ENCODE results near the gene IRS1. TPM values are rescaled to one million over a fixed set of nuclear protein-coding genes. Genes with fewer than 3 reads are reported as not detected.

IRS1 gene
- polyA plus RNA-seq, 2 of the 4 experiments (the other 2 are of a cell fraction) = 10.4 to 13.9 TPM

- 96% methylated on average over 3 of the region's 3 CpGs for WGBS (ENCODE audit: missing lambda C conversion rate)
- no peak overlapping the region for H3K4me3 ChIP-seq
- ATAC-seq (no peak), DNase-seq (ENCODE audit: low read depth in 1 of 2, low spot score in 1 of 2) (no peak), FAIRE-seq (no peak)
- no peak overlapping the region for H3K4me2 ChIP-seq
- H3K4me1 ChIP-seq = no peaks in the 10 kb centered on the region
- TF ChIP-seq MYC (IDR thresholded peaks at IDR 0.05; ENCODE audit: borderline replicate concordance, low read length) = no peak
- POLR2A ChIA-PET = no interaction called here
- CTCF ChIA-PET = interaction anchor here (2.2 kb wide), 1 partner anchor 9 kb away, joined by 9 read pairs; no protein-coding TSS in a partner anchor
- H3K27ac ChIP-seq = no peak overlapping the region
- no peaks in the 10 kb centered on the region for H3K9me3 ChIP-seq
Measured at GRCh38 chr2:226747288-226747687, 52.3 kb downstream of the IRS1 start.

- POLR2A ChIA-PET = no interaction called here
- H3K4me1 ChIP-seq = peaks cover 3% of the 10 kb centered on the region; the same call in 2 of the 3 replicates
- FAIRE-seq = no peak
- WGBS (ENCODE audit: missing lambda C conversion rate) = 83% methylated on average over 1 of the region's 1 CpG
- no peak overlapping the region for H3K27ac ChIP-seq
- H3K4me3 ChIP-seq = no peak overlapping the region
- H3K9me3 ChIP-seq = no peaks in the 10 kb centered on the region
- CTCF ChIA-PET = interaction anchor here (1.4 to 2.2 kb wide), 2 partner anchors 10 to 50 kb away, joined by 5 to 9 read pairs; no protein-coding TSS in a partner anchor
- DNase-seq (ENCODE audit: low read depth in 1 of 2, low spot score in 1 of 2) = no peak
- ATAC-seq = no peak
- TF ChIP-seq HOXA7 (CRISPR knock-in tag; IDR thresholded peaks at IDR 0.05) (no peak), PBX3 (IDR thresholded peaks at IDR 0.05) (no peak), CHD2 (IDR thresholded peaks at IDR 0.05; ENCODE audit: low read length, partially characterized antibody) (no peak), JUN (IDR thresholded peaks at IDR 0.05) (no peak)
- H3K4me2 ChIP-seq = no peak overlapping the region
Measured at GRCh38 chr2:226746196-226746800, 53.3 kb downstream of the IRS1 start.

DNA sequence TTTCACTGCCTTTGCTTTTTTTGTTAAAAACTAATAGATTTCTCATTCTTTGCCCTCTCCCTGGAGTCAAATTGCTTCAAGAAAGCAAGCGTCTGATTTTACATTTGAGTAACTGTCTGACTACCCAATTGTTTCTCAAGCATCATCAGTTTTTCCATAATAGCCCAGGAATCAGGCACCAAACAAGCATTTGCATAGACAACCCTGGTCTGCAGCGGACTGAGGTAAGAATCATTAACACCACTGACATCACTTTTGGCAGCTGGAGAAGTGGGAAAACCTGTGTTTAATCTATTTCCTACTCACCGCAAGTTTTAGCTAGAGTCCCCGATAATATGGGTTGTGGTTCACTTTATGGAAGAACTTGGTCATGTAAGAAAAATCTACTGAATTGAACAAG is 55.7 kb downstream of the IRS1 start:
- CTCF ChIA-PET = interaction anchor here (1.1 kb wide), 1 partner anchor 56 kb away, joined by 3 read pairs; the partner anchor contains the start of gene IRS1
- ATAC-seq (no peak), FAIRE-seq (no peak), DNase-seq (ENCODE audit: low read depth in 1 of 2, low spot score in 1 of 2) (no peak)
- H3K9me3 ChIP-seq = no peaks in the 10 kb centered on the region
- peaks cover 27% of the 10 kb centered on the region for H3K4me1 ChIP-seq
- TF ChIP-seq FOSL2 (IDR thresholded peaks at IDR 0.05) = no peak
- TF ChIP-seq FOSL2 (CRISPR knock-in tag; IDR thresholded peaks at IDR 0.05) = no peak
- TF ChIP-seq MYC (IDR thresholded peaks at IDR 0.05; ENCODE audit: borderline replicate concordance, low read length) = no peak
- no peak for TF ChIP-seq RAD21 (conservative IDR thresholded peaks at IDR 0.05 in 1 of 2, IDR thresholded peaks at IDR 0.05 in 1 of 2)
- TF ChIP-seq CTCF (IDR thresholded peaks at IDR 0.05) = no peak
- no peak for TF ChIP-seq ZNF302 (CRISPR knock-in tag; IDR thresholded peaks at IDR 0.05)
- POLR2A ChIA-PET = no interaction called here
- WGBS (ENCODE audit: missing lambda C conversion rate) = 88% methylated on average over 4 of the region's 4 CpGs
- H3K4me3 ChIP-seq = no peak overlapping the region
- no peak overlapping the region for H3K27ac ChIP-seq
- no peak overlapping the region for H3K4me2 ChIP-seq

- H3K4me2 ChIP-seq = no peak overlapping the region
- peaks cover 40% of the 10 kb centered on the region for H3K4me1 ChIP-seq
- no peak overlapping the region for H3K27ac ChIP-seq
- no peak overlapping the region for H3K4me3 ChIP-seq
- ATAC-seq (no peak), FAIRE-seq (no peak), DNase-seq (ENCODE audit: low read depth in 1 of 2, low spot score in 1 of 2) (no peak)
- ChIA-PET POLR2A (no interaction called here), CTCF (interaction anchor here (1.3 to 2.1 kb wide), 2 partner anchors 10 to 60 kb away, joined by 3 to 7 read pairs; no protein-coding TSS in a partner anchor)
- WGBS (ENCODE audit: missing lambda C conversion rate) = 96% methylated on average over 5 of the region's 5 CpGs
- TF ChIP-seq, protein P1, sequence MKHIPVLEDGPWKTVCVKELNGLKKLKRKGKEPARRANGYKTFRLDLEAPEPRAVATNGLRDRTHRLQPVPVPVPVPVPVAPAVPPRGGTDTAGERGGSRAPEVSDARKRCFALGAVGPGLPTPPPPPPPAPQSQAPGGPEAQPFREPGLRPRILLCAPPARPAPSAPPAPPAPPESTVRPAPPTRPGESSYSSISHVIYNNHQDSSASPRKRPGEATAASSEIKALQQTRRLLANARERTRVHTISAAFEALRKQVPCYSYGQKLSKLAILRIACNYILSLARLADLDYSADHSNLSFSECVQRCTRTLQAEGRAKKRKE (CRISPR knock-in tag; IDR thresholded peaks at IDR 0.05; ENCODE audit: low read depth) = no peak
- TF ChIP-seq MYC (IDR thresholded peaks at IDR 0.05; ENCODE audit: borderline replicate concordance, low read length) (no peak), PBX3 (IDR thresholded peaks at IDR 0.05) (no peak)
- TF ChIP-seq, protein P2, sequence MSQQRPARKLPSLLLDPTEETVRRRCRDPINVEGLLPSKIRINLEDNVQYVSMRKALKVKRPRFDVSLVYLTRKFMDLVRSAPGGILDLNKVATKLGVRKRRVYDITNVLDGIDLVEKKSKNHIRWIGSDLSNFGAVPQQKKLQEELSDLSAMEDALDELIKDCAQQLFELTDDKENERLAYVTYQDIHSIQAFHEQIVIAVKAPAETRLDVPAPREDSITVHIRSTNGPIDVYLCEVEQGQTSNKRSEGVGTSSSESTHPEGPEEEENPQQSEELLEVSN (IDR thresholded peaks at IDR 0.05; ENCODE audit: borderline replicate concordance, low read depth) = no peak
- no peaks in the 10 kb centered on the region for H3K9me3 ChIP-seq
Measured at GRCh38 chr2:226742347-226742746, 57.3 kb downstream of the IRS1 start.
